Ishikawa (cell line): ENCODE data around the gene FCAMR.

Experiments
- EGR1 ChIP-seq: IDR thresholded peaks from 2 replicates; pipeline ENCODE4 v1.6.1; 2012
- EP300 ChIP-seq: IDR thresholded peaks from 2 replicates; pipeline ENCODE4 v1.6.1; 2012; ENCODE audit warnings: borderline replicate concordance
- FOXM1 ChIP-seq: IDR thresholded peaks from 2 replicates; pipeline ENCODE4 v1.6.1; 2012; ENCODE audit warnings: low read depth, borderline replicate concordance
- MAX ChIP-seq: IDR thresholded peaks from 2 replicates; pipeline ENCODE4 v1.6.1; 2012
- NFIC ChIP-seq: IDR thresholded peaks from 2 replicates; pipeline ENCODE4 v1.6.1; 2012
- RAD21 ChIP-seq: IDR thresholded peaks from 2 replicates; pipeline ENCODE4 v1.6.1; 2012; ENCODE audit warnings: low read depth
- TAF1 ChIP-seq: IDR thresholded peaks from 2 replicates; pipeline ENCODE4 v1.6.1; 2012; ENCODE audit warnings: low read depth, mild to moderate bottlenecking
- TEAD4 ChIP-seq: IDR thresholded peaks from 2 replicates; pipeline ENCODE4 v1.6.1; 2012
- YY1 ChIP-seq: IDR thresholded peaks from 2 replicates; pipeline ENCODE4 v1.6.1; 2012; ENCODE audit warnings: low read depth
- ZBTB7A ChIP-seq: IDR thresholded peaks from 2 replicates; pipeline ENCODE4 v1.6.1; 2012; ENCODE audit warnings: low read depth
- TF ChIP-seq, protein P1 (sequence below): IDR thresholded peaks from 2 replicates; pipeline ENCODE4 v1.6.1; 2012; ENCODE audit warnings: low read depth, mild to moderate bottlenecking
- TF ChIP-seq, protein P2 (sequence below): IDR thresholded peaks from 2 replicates; pipeline ENCODE4 v1.6.1; 2012

- TF ChIP-seq, protein P1, sequence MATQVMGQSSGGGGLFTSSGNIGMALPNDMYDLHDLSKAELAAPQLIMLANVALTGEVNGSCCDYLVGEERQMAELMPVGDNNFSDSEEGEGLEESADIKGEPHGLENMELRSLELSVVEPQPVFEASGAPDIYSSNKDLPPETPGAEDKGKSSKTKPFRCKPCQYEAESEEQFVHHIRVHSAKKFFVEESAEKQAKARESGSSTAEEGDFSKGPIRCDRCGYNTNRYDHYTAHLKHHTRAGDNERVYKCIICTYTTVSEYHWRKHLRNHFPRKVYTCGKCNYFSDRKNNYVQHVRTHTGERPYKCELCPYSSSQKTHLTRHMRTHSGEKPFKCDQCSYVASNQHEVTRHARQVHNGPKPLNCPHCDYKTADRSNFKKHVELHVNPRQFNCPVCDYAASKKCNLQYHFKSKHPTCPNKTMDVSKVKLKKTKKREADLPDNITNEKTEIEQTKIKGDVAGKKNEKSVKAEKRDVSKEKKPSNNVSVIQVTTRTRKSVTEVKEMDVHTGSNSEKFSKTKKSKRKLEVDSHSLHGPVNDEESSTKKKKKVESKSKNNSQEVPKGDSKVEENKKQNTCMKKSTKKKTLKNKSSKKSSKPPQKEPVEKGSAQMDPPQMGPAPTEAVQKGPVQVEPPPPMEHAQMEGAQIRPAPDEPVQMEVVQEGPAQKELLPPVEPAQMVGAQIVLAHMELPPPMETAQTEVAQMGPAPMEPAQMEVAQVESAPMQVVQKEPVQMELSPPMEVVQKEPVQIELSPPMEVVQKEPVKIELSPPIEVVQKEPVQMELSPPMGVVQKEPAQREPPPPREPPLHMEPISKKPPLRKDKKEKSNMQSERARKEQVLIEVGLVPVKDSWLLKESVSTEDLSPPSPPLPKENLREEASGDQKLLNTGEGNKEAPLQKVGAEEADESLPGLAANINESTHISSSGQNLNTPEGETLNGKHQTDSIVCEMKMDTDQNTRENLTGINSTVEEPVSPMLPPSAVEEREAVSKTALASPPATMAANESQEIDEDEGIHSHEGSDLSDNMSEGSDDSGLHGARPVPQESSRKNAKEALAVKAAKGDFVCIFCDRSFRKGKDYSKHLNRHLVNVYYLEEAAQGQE, result no peak
- TF ChIP-seq RAD21, result no peak
- TF ChIP-seq YY1, result no peak
- no peak for TF ChIP-seq EP300
- no peak for TF ChIP-seq EGR1
- TF ChIP-seq, protein P2, sequence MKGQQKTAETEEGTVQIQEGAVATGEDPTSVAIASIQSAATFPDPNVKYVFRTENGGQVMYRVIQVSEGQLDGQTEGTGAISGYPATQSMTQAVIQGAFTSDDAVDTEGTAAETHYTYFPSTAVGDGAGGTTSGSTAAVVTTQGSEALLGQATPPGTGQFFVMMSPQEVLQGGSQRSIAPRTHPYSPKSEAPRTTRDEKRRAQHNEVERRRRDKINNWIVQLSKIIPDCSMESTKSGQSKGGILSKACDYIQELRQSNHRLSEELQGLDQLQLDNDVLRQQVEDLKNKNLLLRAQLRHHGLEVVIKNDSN, result no peak
- TF ChIP-seq TEAD4, result no peak
- no peak for TF ChIP-seq TAF1
- no peak for TF ChIP-seq MAX
- no peak for TF ChIP-seq FOXM1
- TF ChIP-seq ZBTB7A, result no peak
- TF ChIP-seq NFIC, result no peak
Observed at GRCh38 chr1:206925106-206925736, 45.0 kb downstream of the FCAMR start.
